NCI-H2029 (cell line): ENCODE results near the gene CCDC107.

Experiments
- DNase-seq: peaks from one replicate; lab custom pipeline; 2025; lab: John Stamatoyannopoulos, UW

Gene CCDC107

GRCh38 chr9:35661756-35662350 lies 3.8 kb downstream of the CCDC107 start:
- no peak for DNase-seq

GRCh38 chr9:35662437-35662836 lies 4.3 kb downstream of the CCDC107 start:
- DNase-seq = no peak

DNA sequence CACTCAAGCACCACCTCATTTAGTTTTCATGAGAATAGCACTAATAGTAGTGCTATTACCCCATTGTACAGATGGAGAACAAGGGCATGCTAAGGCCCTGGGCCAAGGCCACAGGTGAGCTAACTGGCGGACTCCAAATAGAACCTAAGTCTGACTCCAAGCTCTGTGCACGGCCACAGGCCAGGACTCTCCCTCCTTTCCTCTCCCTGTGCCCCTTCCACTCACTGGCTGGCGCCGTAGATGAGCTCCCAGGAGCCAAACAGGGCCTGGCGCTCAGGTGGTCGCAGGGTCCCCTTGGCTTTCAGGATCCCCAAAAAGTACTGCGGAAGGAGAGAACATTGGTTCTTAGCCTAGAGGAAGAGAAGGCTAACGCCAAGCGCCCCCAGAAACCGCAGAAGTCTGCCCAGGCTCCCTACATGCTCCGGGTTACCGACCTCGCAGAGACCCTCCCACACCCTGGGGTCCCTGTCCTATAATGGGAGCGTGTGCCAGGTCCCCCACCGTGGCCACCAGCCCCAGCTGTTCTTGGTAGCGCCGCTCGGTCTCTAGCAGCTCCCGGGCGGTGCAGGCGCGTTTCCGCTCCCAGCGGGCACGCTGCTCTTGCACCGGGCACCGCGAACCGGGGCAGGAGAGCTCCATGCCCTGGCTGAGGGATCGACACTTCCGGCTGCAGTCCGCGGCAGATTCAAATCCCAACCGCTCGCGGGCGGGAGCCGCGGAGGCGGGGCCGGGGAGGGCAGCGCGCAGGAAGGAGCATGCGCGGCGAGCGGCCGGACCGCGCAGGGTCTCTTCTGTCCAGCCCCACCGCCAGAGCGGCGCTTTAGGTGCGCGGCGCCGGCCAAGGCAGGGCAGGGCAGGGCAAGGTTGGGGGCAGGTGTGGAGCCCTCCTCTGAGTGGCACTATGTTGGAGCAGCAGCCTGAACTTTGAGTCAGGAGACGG lies 6.7 kb downstream of the CCDC107 start, which contains the start of gene ARHGEF39:
Gene ARHGEF39, minus strand, starts transcription at position 665 of the 940 bp plus-strand sequence. Its CDS starts 26 bp downstream, at position 639.
- peak; percentile 89 for DNase-seq

GRCh38 chr9:35665471-35665818 lies 7.4 kb downstream of the CCDC107 start:
- no peak for DNase-seq

GRCh38 chr9:35666045-35666444 lies 8.0 kb downstream of the CCDC107 start:
- no peak for DNase-seq

- DNase-seq = no peak
Measured at GRCh38 chr9:35666549-35666948, 8.5 kb downstream of the CCDC107 start.

DNA sequence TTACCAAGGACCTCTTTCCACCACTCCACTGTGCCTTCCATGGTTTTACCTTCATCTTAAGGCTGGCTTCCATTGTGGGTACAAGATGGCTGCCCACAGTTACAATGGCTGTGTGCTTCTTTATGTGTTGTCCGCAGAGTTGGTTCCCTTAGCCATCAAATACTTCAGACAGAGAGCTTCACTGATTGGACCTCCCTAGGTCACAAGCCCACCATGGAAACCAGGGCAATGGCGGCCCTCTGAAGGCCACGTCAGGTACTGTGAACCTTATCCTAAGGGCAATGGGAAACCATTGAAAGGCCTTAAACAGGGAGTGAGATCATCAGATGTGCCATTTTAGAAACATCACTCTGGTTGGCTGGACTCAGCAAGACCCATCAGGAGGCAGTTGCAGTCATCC lies 9.8 kb downstream of the CCDC107 start:
- no peak for DNase-seq

- no peak for DNase-seq
Measured at GRCh38 chr9:35669331-35670145, 11.4 kb downstream of the CCDC107 start.

GRCh38 chr9:35673132-35674024 lies 15.3 kb downstream of the CCDC107 start, which contains the start of gene CA9:
TSS of gene CA9 (plus strand) at chr9:35673928. CDS start at chr9:35673960, 32 bp downstream.
- DNase-seq = no peak

GRCh38 chr9:35674025-35674361 lies 15.9 kb downstream of the CCDC107 start:
- DNase-seq = no peak

DNA sequence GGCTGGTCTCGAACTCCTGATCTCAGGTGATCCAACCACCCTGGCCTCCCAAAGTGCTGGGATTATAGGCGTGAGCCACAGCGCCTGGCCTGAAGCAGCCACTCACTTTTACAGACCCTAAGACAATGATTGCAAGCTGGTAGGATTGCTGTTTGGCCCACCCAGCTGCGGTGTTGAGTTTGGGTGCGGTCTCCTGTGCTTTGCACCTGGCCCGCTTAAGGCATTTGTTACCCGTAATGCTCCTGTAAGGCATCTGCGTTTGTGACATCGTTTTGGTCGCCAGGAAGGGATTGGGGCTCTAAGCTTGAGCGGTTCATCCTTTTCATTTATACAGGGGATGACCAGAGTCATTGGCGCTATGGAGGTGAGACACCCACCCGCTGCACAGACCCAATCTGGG lies 17.1 kb downstream of the CCDC107 start:
- no peak for DNase-seq

GRCh38 chr9:35675732-35676392 lies 17.8 kb downstream of the CCDC107 start:
- DNase-seq = no peak

DNA sequence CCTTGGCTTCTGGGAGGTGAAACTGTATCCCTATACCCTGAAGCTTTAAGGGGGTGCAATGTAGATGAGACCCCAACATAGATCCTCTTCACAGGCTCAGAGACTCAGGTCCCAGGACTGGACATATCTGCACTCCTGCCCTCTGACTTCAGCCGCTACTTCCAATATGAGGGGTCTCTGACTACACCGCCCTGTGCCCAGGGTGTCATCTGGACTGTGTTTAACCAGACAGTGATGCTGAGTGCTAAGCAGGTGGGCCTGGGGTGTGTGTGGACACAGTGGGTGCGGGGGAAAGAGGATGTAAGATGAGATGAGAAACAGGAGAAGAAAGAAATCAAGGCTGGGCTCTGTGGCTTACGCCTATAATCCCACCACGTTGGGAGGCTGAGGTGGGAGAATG lies 21.0 kb downstream of the CCDC107 start:
- DNase-seq = no peak

DNA sequence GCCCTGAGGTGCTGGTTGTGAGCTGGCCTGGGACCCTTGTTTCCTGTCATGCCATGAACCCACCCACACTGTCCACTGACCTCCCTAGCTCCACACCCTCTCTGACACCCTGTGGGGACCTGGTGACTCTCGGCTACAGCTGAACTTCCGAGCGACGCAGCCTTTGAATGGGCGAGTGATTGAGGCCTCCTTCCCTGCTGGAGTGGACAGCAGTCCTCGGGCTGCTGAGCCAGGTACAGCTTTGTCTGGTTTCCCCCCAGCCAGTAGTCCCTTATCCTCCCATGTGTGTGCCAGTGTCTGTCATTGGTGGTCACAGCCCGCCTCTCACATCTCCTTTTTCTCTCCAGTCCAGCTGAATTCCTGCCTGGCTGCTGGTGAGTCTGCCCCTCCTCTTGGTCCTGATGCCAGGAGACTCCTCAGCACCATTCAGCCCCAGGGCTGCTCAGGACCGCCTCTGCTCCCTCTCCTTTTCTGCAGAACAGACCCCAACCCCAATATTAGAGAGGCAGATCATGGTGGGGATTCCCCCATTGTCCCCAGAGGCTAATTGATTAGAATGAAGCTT lies 21.8 kb downstream of the CCDC107 start:
- DNase-seq = no peak

DNA sequence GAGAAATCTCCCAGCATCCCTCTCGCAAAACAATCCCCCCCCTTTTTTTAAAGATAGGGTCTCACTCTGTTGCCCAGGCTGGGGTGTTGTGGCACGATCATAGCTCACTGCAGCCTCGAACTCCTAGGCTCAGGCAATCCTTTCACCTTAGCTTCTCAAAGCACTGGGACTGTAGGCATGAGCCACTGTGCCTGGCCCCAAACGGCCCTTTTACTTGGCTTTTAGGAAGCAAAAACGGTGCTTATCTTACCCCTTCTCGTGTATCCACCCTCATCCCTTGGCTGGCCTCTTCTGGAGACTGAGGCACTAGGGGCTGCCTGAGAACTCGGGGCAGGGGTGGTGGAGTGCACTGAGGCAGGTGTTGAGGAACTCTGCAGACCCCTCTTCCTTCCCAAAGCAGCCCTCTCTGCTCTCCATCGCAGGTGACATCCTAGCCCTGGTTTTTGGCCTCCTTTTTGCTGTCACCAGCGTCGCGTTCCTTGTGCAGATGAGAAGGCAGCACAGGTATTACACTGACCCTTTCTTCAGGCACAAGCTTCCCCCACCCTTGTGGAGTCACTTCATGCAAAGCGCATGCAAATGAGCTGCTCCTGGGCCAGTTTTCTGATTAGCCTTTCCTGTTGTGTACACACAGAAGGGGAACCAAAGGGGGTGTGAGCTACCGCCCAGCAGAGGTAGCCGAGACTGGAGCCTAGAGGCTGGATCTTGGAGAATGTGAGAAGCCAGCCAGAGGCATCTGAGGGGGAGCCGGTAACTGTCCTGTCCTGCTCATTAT lies 22.4 kb downstream of the CCDC107 start:
- DNase-seq = no peak

DNA sequence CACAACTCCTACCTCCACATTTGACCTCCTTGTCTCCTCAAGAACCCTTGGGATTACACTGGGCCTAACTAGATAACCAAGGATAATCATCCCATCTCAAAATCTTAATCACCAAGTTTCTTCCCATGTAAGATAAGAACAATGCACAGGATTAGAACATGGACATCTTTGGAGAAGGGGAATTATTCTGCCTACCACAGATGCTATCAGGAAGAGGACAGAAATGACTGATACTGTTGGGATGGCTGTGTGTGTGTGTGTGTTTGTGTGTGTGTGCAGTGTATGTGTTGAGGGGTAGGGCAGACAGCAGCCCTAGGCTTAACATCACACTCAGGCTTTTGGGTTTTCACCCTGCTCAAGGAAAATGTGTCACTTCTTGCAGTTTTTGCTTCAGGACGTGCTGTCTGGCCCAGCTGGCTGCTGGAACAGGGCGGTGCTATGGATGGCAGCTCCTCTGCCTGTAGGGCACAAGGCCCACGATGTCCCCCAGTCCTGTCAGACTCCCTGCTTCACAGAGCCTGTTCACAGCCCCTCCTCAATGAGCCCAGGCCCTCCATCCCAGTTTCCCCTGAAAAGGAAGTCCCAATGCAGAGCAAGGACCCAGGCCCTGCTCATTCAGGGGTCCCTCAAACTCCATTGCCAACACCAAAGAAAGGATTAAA lies 23.4 kb downstream of the CCDC107 start:
- no peak for DNase-seq

- no peak for DNase-seq
Measured at GRCh38 chr9:35682051-35682450, 24.0 kb downstream of the CCDC107 start.

DNA sequence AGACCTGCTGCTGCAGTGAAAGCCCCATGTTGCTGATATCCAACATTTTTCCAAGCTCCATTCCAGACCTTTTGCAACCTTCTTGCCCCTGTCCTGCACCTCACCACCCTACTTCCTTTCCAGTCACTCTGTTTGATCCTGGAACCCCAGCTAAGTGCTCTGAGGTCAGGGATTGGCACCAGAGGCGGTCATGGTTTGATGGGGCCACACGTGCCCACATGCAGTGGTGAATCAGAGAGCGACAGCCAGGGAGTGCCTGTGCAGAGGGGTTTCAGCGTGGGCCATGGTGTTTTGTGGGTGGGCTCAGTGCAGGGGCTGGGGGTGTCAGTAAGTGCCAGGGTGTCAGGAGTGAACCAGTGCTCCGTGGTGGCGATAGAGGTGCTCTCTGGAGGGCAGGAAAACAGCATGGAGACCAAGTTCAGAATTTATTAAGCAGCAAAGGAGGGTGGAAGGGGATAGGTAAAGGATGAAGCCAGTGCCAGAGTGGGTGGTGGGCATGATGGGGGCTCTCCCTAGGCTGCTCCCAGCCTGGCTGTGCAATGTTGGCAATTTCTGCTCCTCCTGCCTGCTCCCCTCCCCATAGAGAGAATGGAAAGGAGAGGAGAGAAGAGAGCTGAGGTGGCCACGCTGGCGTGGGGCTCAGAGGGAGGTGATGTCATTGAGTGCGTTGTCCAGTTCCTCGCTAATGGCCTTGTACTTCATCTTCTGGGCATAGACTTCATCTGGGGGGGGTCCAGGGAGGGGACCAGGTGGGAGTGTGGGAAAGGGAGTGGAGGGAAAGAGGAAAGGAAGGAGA lies 24.6 kb downstream of the CCDC107 start:
- DNase-seq = no peak
